A549 treated with Mapracorat at 1 μM for 4 hours (cell line): ENCODE measurements around the gene BRI3. TPM values are rescaled to one million over a fixed set of nuclear protein-coding genes. Genes with fewer than 3 reads are reported as not detected.

Experiments
- total RNA-seq: library from RNA; stranded (reverse); fragments of 200-300 nt; extraction: Qiagen RNA extraction; gene quantifications from 5 replicates; pipeline ENCODE4 v1.2.3, GENCODE V29; 2022

Gene BRI3, protein sequence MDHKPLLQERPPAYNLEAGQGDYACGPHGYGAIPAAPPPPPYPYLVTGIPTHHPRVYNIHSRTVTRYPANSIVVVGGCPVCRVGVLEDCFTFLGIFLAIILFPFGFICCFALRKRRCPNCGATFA
- total RNA-seq, result 112 to 170 TPM (median 165 TPM) in 5 replicates

DNA sequence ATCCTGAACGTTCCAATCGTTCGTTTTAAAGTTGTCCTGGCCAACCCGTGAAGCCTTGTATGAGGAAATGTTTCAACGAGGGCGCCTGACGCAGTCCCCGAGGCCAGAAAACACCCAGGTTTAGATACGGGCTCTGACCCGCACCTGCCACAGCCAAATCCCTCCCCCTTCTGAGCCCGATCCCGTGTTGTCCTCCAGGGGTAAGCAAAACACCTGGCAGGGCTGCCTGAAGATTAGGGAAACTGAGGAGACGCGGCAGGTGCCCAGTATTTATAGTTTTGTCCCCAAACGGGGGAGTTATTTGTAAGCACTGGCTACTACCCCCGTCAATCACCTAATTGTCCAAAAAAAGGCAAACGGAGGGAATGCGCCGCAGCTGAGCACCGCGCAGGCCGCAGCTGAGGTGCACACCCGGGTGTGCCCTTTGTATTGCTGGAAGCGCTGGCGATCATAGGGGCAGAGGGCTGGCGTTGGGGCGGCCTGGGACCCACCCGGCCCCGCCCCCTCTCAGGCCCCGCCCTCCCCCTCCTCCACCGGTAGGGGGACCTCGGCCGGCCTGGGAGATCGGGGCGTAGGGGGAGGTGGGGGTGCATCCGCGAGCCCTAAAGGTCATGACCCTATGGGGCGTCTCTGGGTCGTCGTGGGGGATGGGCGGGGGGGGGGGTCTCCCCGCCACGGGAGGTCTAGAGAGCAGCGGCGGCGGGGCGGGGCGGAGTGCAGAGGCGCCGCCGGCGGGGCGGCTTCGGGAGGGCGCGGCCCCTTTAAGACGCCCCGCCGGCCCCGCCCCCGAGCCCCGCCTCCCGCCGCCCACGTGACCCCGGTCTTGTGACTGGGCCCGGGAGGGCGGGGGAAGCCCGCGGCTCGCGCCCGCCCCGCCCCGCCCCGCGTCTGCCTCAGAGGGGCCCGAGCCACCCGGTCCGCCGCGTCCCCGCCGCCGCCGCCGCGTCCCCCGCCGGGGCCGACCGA is at the start of gene BRI3:
BRI3 (plus strand) TSS at position 896 of the 966 bp plus-strand sequence. CDS start 110 bp downstream, outside the sequence.

DNA sequence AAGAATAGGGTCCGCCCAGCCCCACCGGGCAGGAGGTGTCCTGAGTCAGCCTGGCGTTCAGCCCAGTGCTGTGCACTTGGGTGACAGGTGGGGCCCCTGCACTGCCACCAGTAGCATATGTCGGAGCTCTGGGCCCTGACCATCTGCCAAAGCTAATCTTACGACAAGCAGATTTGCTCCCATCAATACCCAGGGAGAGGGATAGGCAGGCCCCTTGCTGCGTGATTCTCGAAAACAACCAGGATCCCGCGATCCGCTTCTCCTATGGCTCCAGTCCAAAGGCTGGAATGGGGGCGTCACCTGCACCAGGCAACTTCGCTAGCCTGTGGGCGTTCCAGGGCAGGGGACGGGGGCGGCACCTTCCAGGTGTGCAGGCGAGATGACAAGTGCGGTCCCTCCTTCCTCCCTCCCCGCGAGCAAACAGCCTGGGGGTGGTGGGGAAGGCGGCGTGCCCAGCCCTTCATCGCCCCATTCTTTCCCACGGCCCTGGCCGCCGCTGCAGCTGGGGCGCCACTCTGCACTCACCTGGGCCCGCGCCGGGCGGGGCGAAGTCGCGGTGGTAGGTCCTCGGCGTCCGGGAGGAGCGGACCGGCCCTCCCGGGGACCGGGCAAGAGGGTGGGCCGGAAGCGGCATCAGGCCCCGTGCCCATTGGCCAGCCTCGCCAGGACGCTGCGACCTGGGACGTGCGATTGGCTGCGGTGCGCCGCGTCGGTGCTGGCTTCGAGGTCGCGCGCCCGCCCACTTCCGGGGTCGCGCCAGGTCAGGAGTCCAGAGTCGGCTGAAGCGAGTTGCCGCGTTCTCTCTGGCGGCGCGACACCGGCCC is 29.7 kb upstream of the BRI3 start, which contains the start of gene TECPR1:
TECPR1 (minus strand) TSS at position 632 of the 824 bp plus-strand sequence. CDS start 6,086 bp downstream, outside the sequence.

Other genes with a start within 250 kb of the BRI3 start
- gene LMTK2, start 174.8 kb upstream of the BRI3 start, total RNA-seq, result 8.3 to 11.1 TPM (median 9.7 TPM) in 5 replicates
- 0.21 to 0.71 TPM (median 0.43 TPM) in 5 replicates for gene BHLHA15, start 70.2 kb upstream of the BRI3 start, total RNA-seq
- gene TECPR1, start 29.5 kb upstream of the BRI3 start, total RNA-seq, result 5.3 to 9.1 TPM (median 8.4 TPM) in 5 replicates
- 41.3 to 47.3 TPM (median 45.8 TPM) in 5 replicates for gene BAIAP2L1, start 119.4 kb downstream of the BRI3 start, total RNA-seq